ENCODE measurements around the gene CLCF1.

DNA sequence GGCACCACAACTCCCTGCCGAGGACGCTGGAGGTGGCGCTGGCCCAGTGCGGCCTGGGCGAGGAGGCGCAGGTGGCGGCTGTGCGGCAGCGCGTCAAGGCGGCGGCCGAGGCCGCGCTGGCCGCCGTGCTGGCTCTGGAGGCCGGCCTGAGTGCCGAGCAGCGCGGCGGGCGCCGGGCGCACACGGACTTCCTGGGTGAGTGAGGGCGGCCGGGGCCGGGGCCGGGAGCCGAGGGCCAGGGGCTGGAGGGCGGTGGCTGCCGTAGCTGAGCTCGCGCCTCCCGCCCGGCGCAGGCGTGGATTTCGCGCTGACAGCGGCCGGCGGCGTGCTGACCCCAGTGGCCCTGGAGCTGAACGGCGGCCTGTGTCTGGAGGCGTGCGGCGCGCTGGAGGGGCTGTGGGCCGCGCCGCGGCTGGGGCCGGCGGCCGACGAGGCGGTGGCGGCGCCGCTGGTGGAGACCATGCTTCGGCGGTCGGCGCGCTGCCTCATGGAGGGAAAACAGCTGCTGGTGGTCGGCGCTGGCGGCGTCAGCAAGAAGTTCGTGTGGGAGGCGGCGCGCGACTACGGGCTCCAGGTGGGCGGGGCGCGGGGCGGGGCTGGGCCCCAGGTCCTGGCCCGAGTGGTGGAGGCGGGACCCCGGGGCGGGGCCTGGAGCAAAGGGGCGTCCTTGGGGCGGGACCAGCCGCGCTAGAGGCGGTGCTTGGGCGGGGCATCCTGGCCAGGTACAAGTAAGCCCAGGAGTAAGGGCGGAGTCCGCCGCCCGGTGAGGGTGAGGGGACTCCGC lies 47.4 kb upstream of the CLCF1 start:
- no peak for TF ChIP-seq EP300 (IDR thresholded peaks at IDR 0.05)
- TF ChIP-seq POLR2A (IDR thresholded peaks at IDR 0.05) = no peak

All from stomach (tissue), 4 donors.